GM12878 (cell line): ENCODE results near the gene PHACTR1. TPM values are rescaled to one million over a fixed set of nuclear protein-coding genes. Genes with fewer than 3 reads are reported as not detected.

ENCODE experiments used
- ATAC-seq: fragments of 200-7000 bp; cut with Tn5 transposase; 3 replicates; pipeline ENCODE4 v1.9.1; 2020; ENCODE audit warnings: mild to moderate bottlenecking, moderate library complexity
- BruUV-seq: library from RNA; stranded (reverse); fragments of 400-500 nt; replicated peaks from 2 replicates; lab custom pipeline; 2021; lab: Mats Ljungman, UMichigan
- CTCF ChIA-PET: fragments of 300-600 bp; sonication (Branson Sonifier 250); formaldehyde crosslinking; extraction: SDS; loops from one replicate; lab custom pipeline; 2021; ENCODE audit warnings: inconsistent platforms; lab: Yijun Ruan, JAX
- POLR2A ChIA-PET: fragments of 350-600 bp; formaldehyde crosslinking; extraction: SDS; loops from one replicate; lab custom pipeline; 2021; ENCODE audit warnings: inconsistent platforms; lab: Charles Lee
- RAD21 ChIA-PET: fragments of 300-600 bp; sonication (Branson Sonifier 250); formaldehyde crosslinking; loops from one replicate; lab custom pipeline; 2023; ENCODE audit warnings: antibody characterized with exemption; ENCODE audit not compliant: unreplicated experiment; lab: Charles Lee
- SMC1A ChIA-PET: fragments of 300-600 bp; sonication (Branson Sonifier 250); formaldehyde crosslinking; loops from one replicate; lab custom pipeline; 2023; ENCODE audit not compliant: unreplicated experiment, uncharacterized antibody; lab: Charles Lee
- DNase-seq: peaks from one replicate; pipeline ENCODE4 v3.0.0-alpha.2; 2011; ENCODE audit warnings: low read depth, low spot score
- FAIRE-seq: peaks from 3 replicates; lab custom pipeline; 2011; peaks lifted over from hg19 to GRCh38; lab: Jason Lieb, UNC
- H2AFZ ChIP-seq: 2 replicates; pipeline ENCODE4 v1.6.0; 2011; ENCODE audit warnings: low read depth, low read length, control low read depth; ENCODE audit not compliant: control insufficient read depth
- H3K27ac ChIP-seq: 2 replicates; pipeline ENCODE4 v1.5.1; 2011; ENCODE audit warnings: control low read depth; ENCODE audit not compliant: control insufficient read depth, insufficient read depth
- H3K27me3 ChIP-seq, 2 experiments: replicated peaks in 1 of 2; 2 replicates each; pipeline versions ENCODE4 v1.6.0 to v1.6.1; 2011; ENCODE audit warnings: low read length in 1 of 2; ENCODE audit not compliant: control insufficient read depth in 2 of 2, insufficient read depth in 2 of 2
- H3K36me3 ChIP-seq, 2 experiments: 2 replicates each; pipeline ENCODE4 v1.5.1; 2011; ENCODE audit warnings: low read length in 1 of 2; ENCODE audit not compliant: control insufficient read depth in 2 of 2, insufficient read depth in 2 of 2
- H3K4me1 ChIP-seq: 2 replicates; pipeline ENCODE4 v1.6.1; 2011; ENCODE audit warnings: mild to moderate bottlenecking, low read length, moderate library complexity, mixed read lengths; ENCODE audit not compliant: control insufficient read depth, insufficient read depth
- H3K4me2 ChIP-seq: 2 replicates; pipeline ENCODE4 v1.6.0; 2011; ENCODE audit warnings: control low read depth; ENCODE audit not compliant: control insufficient read depth, insufficient read depth
- H3K4me3 ChIP-seq: fragments of 200-600 bp; sonication (generic); 2 replicates; pipeline ENCODE4 v1.5.1; 2016
- H3K79me2 ChIP-seq: 2 replicates; pipeline ENCODE4 v1.6.0; 2011; ENCODE audit warnings: low read length; ENCODE audit not compliant: control insufficient read depth, insufficient read depth
- H3K9ac ChIP-seq: 2 replicates; pipeline ENCODE4 v1.8.0; 2011; ENCODE audit warnings: low read length, control low read depth, mixed read lengths; ENCODE audit not compliant: control insufficient read depth, insufficient read depth
- H3K9me3 ChIP-seq: replicated peaks from 3 replicates; pipeline ENCODE4 v1.5.1; 2011; ENCODE audit warnings: mild to moderate bottlenecking, low read length; ENCODE audit not compliant: control insufficient read depth, insufficient read depth
- H4K20me1 ChIP-seq: 2 replicates; pipeline ENCODE4 v1.6.0; 2011; ENCODE audit not compliant: control insufficient read depth, insufficient read depth
- ASH2L ChIP-seq: fragments of 300-600, 200-600 bp; sonication (generic); IDR thresholded peaks from 2 replicates; pipeline ENCODE4 v1.6.1; 2017; ENCODE audit warnings: low read depth, mild to moderate bottlenecking, borderline replicate concordance
- EGR1 ChIP-seq, 2 experiments: IDR thresholded peaks; 1 replicate in 1 of 2; 2 replicates in 1 of 2; pipeline ENCODE4 v1.6.1; 2011 to 2012; ENCODE audit warnings: low read depth in 2 of 2, low read length in 2 of 2, borderline replicate concordance in 1 of 2, mild to moderate bottlenecking in 1 of 2, moderate library complexity in 1 of 2
- MTA3 ChIP-seq: IDR thresholded peaks from 2 replicates; pipeline ENCODE4 v1.6.1; 2012; ENCODE audit warnings: low read length, inconsistent platforms, borderline replicate concordance
- POLR2AphosphoS2 ChIP-seq: IDR thresholded peaks from 2 replicates; pipeline ENCODE4 v1.6.1; 2011; ENCODE audit warnings: low read depth, mild to moderate bottlenecking, low read length, improper control_type of control experiment, moderate library complexity
- RCOR1 ChIP-seq: conservative IDR thresholded peaks from 2 replicates; pipeline ENCODE4 v1.6.1; 2012; ENCODE audit warnings: low read depth, low read length, improper control_type of control experiment
- RELA ChIP-seq: fragments of 450-650 bp; IDR thresholded peaks from 2 replicates; pipeline ENCODE4 v1.8.0; 2014; ENCODE audit warnings: borderline replicate concordance; ENCODE audit not compliant: partially characterized antibody
- SP1 ChIP-seq: IDR thresholded peaks from one replicate; pipeline ENCODE4 v1.6.1; 2011; ENCODE audit warnings: low read depth, low read length
- SUPT20H ChIP-seq: IDR thresholded peaks from 2 replicates; pipeline ENCODE4 v1.6.1; 2011; ENCODE audit warnings: low read depth, mild to moderate bottlenecking, low read length, moderate library complexity, borderline replicate concordance; ENCODE audit not compliant: control insufficient read depth
- TARDBP ChIP-seq: IDR thresholded peaks from 2 replicates; pipeline ENCODE4 v1.6.1; 2016; ENCODE audit warnings: borderline replicate concordance
- YBX1 ChIP-seq: fragments of 450-650 bp; IDR thresholded peaks from 2 replicates; pipeline ENCODE4 v1.6.1; 2016; ENCODE audit warnings: antibody characterized with exemption
- WGBS: methylation state at CpG from one replicate; pipeline ENCODE4 v1.1.6; 2016; ENCODE audit warnings: low lambda C conversion rate; ENCODE audit not compliant: insufficient replicate concordance, insufficient coverage; ENCODE audit errors: missing lambda C conversion rate; 5-methylcytosine and 5-hydroxymethylcytosine counted together
- in situ Hi-C: fragments of 300-500 bp; cut with MboI; formaldehyde crosslinking; loops from 9 replicates; pipeline ENCODE4 v1.14.3; 2018; ENCODE audit warnings: mixed read lengths
- intact Hi-C: fragments of 100-400 bp; cut with micrococcal nuclease; formaldehyde crosslinking; loops from one replicate; pipeline ENCODE4 v1.14.2; 2022; ENCODE audit not compliant: unreplicated experiment
- polyA plus RNA-seq, 11 experiments: library from polyadenylated mRNA; depleted of rRNA in 4 of 11; unstranded in 6 of 11; stranded (reverse) in 5 of 11; fragments of >200 nt; fragmentation: Nextera tagmentation in 4 of 11; fragmentation: Illumina TruSeq in 1 of 11; extraction: Ambion mirVana in 4 of 11; extraction: Trizol in 1 of 11; gene quantifications; 1 replicate in 1 of 11; 2 replicates in 10 of 11; pipeline versions ENCODE4 v1.2.1 to v1.2.3, GENCODE V29; 2011 to 2016; ENCODE audit warnings: inconsistent platforms in 2 of 11, missing spikeins in 2 of 11, low read depth in 1 of 11
- total RNA-seq, 4 experiments: library from RNA; depleted of rRNA in 3 of 4; stranded (reverse); fragments of >200 nt in 3 of 4; fragmentation: Illumina TruSeq in 1 of 4; extraction: Trizol in 1 of 4; gene quantifications; 2 replicates each; pipeline versions ENCODE4 v1.2.1 to v1.2.3, GENCODE V29; 2013 to 2021
- TF ChIP-seq, protein P1 (sequence below): fragments of 450-650 bp; conservative IDR thresholded peaks from 2 replicates; pipeline ENCODE4 v1.6.1; 2017; ENCODE audit warnings: mild to moderate bottlenecking, moderate library complexity
- TF ChIP-seq, protein P2 (sequence below): fragments of 450-650 bp; IDR thresholded peaks from 2 replicates; pipeline ENCODE4 v1.6.1; 2017; ENCODE audit warnings: mild to moderate bottlenecking, moderate library complexity
- TF ChIP-seq, protein P3 (sequence below): fragments of 450-650 bp; IDR thresholded peaks from 2 replicates; pipeline ENCODE4 v1.6.1; 2017; ENCODE audit warnings: mild to moderate bottlenecking, low read depth, inconsistent platforms; ENCODE audit not compliant: poor library complexity, severe bottlenecking

The PHACTR1 gene
- total and polyA plus RNA-seq, 10 of the 15 experiments (the other 5 are each of a cell fraction or from before 2014, with no cell fraction given), result 34.2 to 94.6 (median 62.3) TPM

DNA sequence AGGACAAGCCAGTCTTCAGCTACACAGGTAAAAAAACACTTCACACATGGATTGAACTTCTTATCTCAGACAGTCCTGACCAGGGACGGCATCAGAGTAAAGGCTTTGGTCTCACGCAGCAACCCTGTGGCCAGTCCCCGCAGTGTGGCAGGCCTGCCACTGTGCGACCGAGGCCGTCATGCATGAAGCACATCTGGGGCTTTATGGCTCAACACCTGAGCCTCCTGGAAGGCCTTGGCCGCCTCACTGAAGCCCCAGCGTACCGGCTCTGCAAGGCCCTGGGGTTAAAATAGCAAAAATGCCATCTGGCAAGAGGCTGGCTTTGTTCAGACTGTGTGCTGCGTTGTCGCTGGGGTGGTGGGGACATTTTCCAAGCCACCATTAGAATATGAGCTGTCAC, 579.0 kb downstream of the PHACTR1 start:
- RAD21 ChIA-PET, result no interaction called here
- Histone ChIP-seq H2AFZ (no peak overlapping the region), H3K79me2 (no peaks in the 10 kb centered on the region), H3K9ac (no peak overlapping the region), H3K27ac (no peak overlapping the region), H3K27me3 (no peaks in the 10 kb centered on the region), H3K4me2 (no peak overlapping the region), H3K36me3 (peaks cover 7 to 17% of the 10 kb centered on the region in 2 experiments; a peak in 3 of 4 replicates), H4K20me1 (no peaks in the 10 kb centered on the region), H3K9me3 (no peaks in the 10 kb centered on the region), H3K4me1 (no peaks in the 10 kb centered on the region; the same call in 1 of the 2 replicates), H3K4me3 (no peak overlapping the region)
- POLR2A ChIA-PET, result no interaction called here
- no peak for ATAC-seq
- in situ Hi-C loops, result no loop called here
- SMC1A ChIA-PET, result interaction anchor here (1.5 kb wide), 1 partner anchor 19 kb away, joined by 3 read pairs; no protein-coding TSS in a partner anchor
- TF ChIP-seq YBX1 (no peak), MTA3 (no peak), ASH2L (no peak), RELA (no peak), RCOR1 (no peak), SP1 (no peak), TARDBP (no peak), EGR1 (IDR thresholded peaks at IDR 0.05; ENCODE audit: borderline replicate concordance in 1 of 2, low read depth in 2 of 2, low read length in 2 of 2) (no peak), POLR2AphosphoS2 (no peak), SUPT20H (no peak)
- TF ChIP-seq, protein P1, sequence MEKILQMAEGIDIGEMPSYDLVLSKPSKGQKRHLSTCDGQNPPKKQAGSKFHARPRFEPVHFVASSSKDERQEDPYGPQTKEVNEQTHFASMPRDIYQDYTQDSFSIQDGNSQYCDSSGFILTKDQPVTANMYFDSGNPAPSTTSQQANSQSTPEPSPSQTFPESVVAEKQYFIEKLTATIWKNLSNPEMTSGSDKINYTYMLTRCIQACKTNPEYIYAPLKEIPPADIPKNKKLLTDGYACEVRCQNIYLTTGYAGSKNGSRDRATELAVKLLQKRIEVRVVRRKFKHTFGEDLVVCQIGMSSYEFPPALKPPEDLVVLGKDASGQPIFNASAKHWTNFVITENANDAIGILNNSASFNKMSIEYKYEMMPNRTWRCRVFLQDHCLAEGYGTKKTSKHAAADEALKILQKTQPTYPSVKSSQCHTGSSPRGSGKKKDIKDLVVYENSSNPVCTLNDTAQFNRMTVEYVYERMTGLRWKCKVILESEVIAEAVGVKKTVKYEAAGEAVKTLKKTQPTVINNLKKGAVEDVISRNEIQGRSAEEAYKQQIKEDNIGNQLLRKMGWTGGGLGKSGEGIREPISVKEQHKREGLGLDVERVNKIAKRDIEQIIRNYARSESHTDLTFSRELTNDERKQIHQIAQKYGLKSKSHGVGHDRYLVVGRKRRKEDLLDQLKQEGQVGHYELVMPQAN, result no peak
- TF ChIP-seq, protein P2, sequence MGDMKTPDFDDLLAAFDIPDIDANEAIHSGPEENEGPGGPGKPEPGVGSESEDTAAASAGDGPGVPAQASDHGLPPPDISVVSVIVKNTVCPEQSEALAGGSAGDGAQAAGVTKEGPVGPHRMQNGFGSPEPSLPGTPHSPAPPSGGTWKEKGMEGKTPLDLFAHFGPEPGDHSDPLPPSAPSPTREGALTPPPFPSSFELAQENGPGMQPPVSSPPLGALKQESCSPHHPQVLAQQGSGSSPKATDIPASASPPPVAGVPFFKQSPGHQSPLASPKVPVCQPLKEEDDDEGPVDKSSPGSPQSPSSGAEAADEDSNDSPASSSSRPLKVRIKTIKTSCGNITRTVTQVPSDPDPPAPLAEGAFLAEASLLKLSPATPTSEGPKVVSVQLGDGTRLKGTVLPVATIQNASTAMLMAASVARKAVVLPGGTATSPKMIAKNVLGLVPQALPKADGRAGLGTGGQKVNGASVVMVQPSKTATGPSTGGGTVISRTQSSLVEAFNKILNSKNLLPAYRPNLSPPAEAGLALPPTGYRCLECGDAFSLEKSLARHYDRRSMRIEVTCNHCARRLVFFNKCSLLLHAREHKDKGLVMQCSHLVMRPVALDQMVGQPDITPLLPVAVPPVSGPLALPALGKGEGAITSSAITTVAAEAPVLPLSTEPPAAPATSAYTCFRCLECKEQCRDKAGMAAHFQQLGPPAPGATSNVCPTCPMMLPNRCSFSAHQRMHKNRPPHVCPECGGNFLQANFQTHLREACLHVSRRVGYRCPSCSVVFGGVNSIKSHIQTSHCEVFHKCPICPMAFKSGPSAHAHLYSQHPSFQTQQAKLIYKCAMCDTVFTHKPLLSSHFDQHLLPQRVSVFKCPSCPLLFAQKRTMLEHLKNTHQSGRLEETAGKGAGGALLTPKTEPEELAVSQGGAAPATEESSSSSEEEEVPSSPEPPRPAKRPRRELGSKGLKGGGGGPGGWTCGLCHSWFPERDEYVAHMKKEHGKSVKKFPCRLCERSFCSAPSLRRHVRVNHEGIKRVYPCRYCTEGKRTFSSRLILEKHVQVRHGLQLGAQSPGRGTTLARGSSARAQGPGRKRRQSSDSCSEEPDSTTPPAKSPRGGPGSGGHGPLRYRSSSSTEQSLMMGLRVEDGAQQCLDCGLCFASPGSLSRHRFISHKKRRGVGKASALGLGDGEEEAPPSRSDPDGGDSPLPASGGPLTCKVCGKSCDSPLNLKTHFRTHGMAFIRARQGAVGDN, result no peak
- TF ChIP-seq, protein P3, sequence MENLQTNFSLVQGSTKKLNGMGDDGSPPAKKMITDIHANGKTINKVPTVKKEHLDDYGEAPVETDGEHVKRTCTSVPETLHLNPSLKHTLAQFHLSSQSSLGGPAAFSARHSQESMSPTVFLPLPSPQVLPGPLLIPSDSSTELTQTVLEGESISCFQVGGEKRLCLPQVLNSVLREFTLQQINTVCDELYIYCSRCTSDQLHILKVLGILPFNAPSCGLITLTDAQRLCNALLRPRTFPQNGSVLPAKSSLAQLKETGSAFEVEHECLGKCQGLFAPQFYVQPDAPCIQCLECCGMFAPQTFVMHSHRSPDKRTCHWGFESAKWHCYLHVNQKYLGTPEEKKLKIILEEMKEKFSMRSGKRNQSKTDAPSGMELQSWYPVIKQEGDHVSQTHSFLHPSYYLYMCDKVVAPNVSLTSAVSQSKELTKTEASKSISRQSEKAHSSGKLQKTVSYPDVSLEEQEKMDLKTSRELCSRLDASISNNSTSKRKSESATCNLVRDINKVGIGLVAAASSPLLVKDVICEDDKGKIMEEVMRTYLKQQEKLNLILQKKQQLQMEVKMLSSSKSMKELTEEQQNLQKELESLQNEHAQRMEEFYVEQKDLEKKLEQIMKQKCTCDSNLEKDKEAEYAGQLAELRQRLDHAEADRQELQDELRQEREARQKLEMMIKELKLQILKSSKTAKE, result no peak
- BruUV-seq, result no TSS peak
- intact Hi-C loops, result no loop called here
- no peak for FAIRE-seq
- CTCF ChIA-PET, result no interaction called here
- WGBS, result 91% methylated on average over 11 of the region's 11 CpGs
- DNase-seq, result no peak
